Endodermal cell (in vitro differentiated cells): ENCODE measurements around the gene PXT1. TPM values are rescaled to one million over a fixed set of nuclear protein-coding genes. Genes with fewer than 3 reads are reported as not detected.
"Not testable (repeated sequence)": the region's sequence is repeated elsewhere in the genome, so short reads cannot be mapped to it uniquely, and the experiment has no call there.

Experiments
- DNase-seq: peaks from one replicate; pipeline ENCODE4 v3.0.0-alpha.2; 2017
- H3K27ac ChIP-seq: 2 replicates; pipeline ENCODE4 v1.5.1; 2013; ENCODE audit warnings: mild to moderate bottlenecking, low read depth, low read length, moderate library complexity
- H3K27me3 ChIP-seq: 2 replicates; pipeline ENCODE4 v1.6.1; 2013; ENCODE audit warnings: mild to moderate bottlenecking, low read length, moderate library complexity; ENCODE audit not compliant: insufficient read depth, control insufficient read depth, poor library complexity, severe bottlenecking
- H3K36me3 ChIP-seq: 2 replicates; pipeline ENCODE4 v1.7.0; 2013; ENCODE audit warnings: mild to moderate bottlenecking, low read length, moderate library complexity; ENCODE audit not compliant: control insufficient read depth, insufficient read depth
- H3K4me1 ChIP-seq: one replicate; pipeline ENCODE4 v1.7.0; 2013; ENCODE audit warnings: low read length; ENCODE audit not compliant: control insufficient read depth, insufficient read depth
- H3K4me3 ChIP-seq: 2 replicates; pipeline ENCODE4 v1.5.1; 2013; ENCODE audit warnings: mild to moderate bottlenecking, low read length, moderate library complexity
- H3K9ac ChIP-seq: 2 replicates; pipeline ENCODE4 v1.6.1; 2013; ENCODE audit warnings: mild to moderate bottlenecking, low read length, moderate library complexity; ENCODE audit not compliant: poor library complexity, severe bottlenecking; ENCODE audit errors: extremely low read depth
- H3K9me3 ChIP-seq: 2 replicates; pipeline ENCODE4 v1.6.1; 2013; ENCODE audit warnings: mild to moderate bottlenecking, low read length, moderate library complexity; ENCODE audit not compliant: control insufficient read depth
- H3K27ac Mint-ChIP-seq: 2 replicates; pipeline ENCODE4 v1.8.0; 2020; ENCODE audit warnings: mixed read lengths
- H3K27me3 Mint-ChIP-seq: 2 replicates; pipeline ENCODE4 v1.8.0; 2021; ENCODE audit warnings: mild to moderate bottlenecking, mixed read lengths; ENCODE audit not compliant: insufficient read depth
- H3K36me3 Mint-ChIP-seq: 2 replicates; pipeline ENCODE4 v1.8.0; 2020; ENCODE audit warnings: low read depth, mixed read lengths
- H3K4me1 Mint-ChIP-seq: 2 replicates; pipeline ENCODE4 v1.8.0; 2020; ENCODE audit warnings: mixed read lengths
- H3K4me3 Mint-ChIP-seq: 2 replicates; pipeline ENCODE4 v1.8.0; 2020; ENCODE audit warnings: mild to moderate bottlenecking, moderate library complexity, mixed read lengths
- H3K9me3 Mint-ChIP-seq: 2 replicates; pipeline ENCODE4 v1.8.0; 2020; ENCODE audit warnings: mild to moderate bottlenecking, mixed read lengths
- CTCF ChIP-seq: fragments of 200-600 bp; sonication (generic); conservative IDR thresholded peaks from 2 replicates; pipeline ENCODE4 v1.5.0; 2021; ENCODE audit warnings: antibody characterized with exemption, mild to moderate bottlenecking
- whole genome bisulfite sequencing, 2 experiments: methylation state at CpG; one replicate each; pipeline versions ENCODE4 v1.1.5 to v1.1.7; 2013; ENCODE audit warnings: missing lambda C conversion rate in 2 of 2, mixed read lengths in 1 of 2; ENCODE audit not compliant: insufficient coverage in 1 of 2, insufficient read length in 1 of 2; 5-methylcytosine and 5-hydroxymethylcytosine counted together
- total RNA-seq, 2 donors: library from RNA; stranded (reverse); fragmentation: NEBNext Ultra II Directional in 1 of 2; extraction: Animal tissue kit (Norgen Biotek cat#: 25700) in 1 of 2; gene quantifications; 2 replicates in 1 of 2; 3 replicates in 1 of 2; pipeline ENCODE4 v1.2.1, GENCODE V29; 2021

The PXT1 gene
- total RNA-seq, 2 donors from 2014 or later: 0.15 TPM; not detected in 1

- H3K4me1 Mint-ChIP-seq: peaks cover 7% of the 10 kb centered on the region
- no peak overlapping the region for H3K9ac ChIP-seq
- 93% methylated on average over 8 to 18 of the region's 19 CpGs for WGBS, 2 experiments
- H3K4me1 ChIP-seq: peaks cover 9% of the 10 kb centered on the region
- H3K4me3 ChIP-seq: no peak overlapping the region
- no peak overlapping the region for H3K27ac Mint-ChIP-seq
- H3K9me3 Mint-ChIP-seq: no peaks in the 10 kb centered on the region
- DNase-seq: peak; percentile 35
- H3K36me3 ChIP-seq: no peaks in the 10 kb centered on the region
- H3K27me3 Mint-ChIP-seq: no peaks in the 10 kb centered on the region
- no peak overlapping the region for H3K27ac ChIP-seq
- H3K4me3 Mint-ChIP-seq: no peak overlapping the region
- H3K27me3 ChIP-seq: no peaks in the 10 kb centered on the region
- H3K36me3 Mint-ChIP-seq: no peaks in the 10 kb centered on the region
- H3K9me3 ChIP-seq: peaks cover 10% of the 10 kb centered on the region
- no peak for TF ChIP-seq CTCF
These were observed 77.8 kb downstream of the PXT1 start for GRCh38 chr6:36364669-36365479.

DNA sequence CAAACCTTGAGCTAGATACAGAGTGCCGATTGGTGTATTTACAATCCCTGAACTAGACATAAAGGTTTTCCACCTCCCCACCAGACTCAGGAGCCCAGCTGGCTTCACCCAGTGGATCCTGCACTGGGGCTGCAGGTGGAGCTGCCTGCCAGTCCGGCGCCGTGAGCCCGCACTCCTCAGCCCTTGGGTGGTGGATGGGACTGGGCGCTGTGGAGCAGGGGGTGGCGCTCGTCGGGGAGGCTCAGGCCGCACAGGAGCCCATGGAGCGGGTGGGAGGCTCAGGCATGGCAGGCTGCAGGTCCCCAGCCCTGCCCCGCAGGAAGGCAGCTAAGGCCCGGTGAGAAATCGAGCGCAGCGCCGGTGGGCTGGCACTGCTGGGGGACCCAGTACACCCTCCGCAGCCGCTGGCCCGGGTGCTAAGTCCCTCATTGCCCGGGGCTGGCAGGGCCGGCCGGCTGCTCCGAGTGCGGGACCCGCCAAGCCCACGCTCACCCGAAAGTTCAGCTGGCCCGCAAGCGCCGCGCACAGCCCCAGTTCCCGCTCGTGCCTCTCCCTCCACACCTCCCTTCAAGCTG is 78.5 kb downstream of the PXT1 start:
- H3K9me3 ChIP-seq, H3K4me1 ChIP-seq, H3K9ac ChIP-seq, H3K27ac ChIP-seq, H3K36me3 ChIP-seq, H3K4me1 Mint-ChIP-seq, DNase-seq, H3K27me3 Mint-ChIP-seq, H3K27me3 ChIP-seq, H3K4me3 ChIP-seq, H3K9me3 Mint-ChIP-seq, H3K36me3 Mint-ChIP-seq, H3K4me3 Mint-ChIP-seq, H3K27ac Mint-ChIP-seq: not testable (repeated sequence)
- WGBS, 2 experiments: 92 to 97% methylated on average over 7 to 33 of the region's 34 CpGs

DNA sequence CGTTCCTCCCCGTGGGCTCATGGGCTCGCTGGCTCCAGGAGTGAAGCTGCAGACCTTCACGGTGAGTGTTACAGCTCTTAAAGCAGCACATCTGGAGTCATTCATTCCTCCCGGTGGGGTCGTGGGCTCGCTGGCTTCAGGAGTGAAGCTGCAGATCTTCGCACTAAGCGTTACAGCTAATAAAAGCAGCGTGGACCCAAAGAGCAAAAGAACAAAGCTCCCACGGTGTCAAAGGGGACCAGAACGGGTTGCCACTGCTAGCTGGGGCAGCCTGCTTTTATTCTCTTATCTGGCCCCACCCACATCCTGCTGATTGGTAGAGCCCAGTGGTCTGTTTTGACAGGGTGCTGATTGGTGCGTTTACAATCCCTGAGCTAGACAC is 79.3 kb downstream of the PXT1 start:
- H3K27ac ChIP-seq, H3K36me3 ChIP-seq, H3K9me3 Mint-ChIP-seq, H3K4me1 ChIP-seq, H3K9me3 ChIP-seq, H3K4me3 ChIP-seq, H3K4me3 Mint-ChIP-seq, H3K27me3 Mint-ChIP-seq, H3K36me3 Mint-ChIP-seq, H3K27me3 ChIP-seq, H3K9ac ChIP-seq, H3K4me1 Mint-ChIP-seq: not testable (repeated sequence)
- DNase-seq: peak; percentile 38
- 92% methylated on average over 12 of the region's 13 CpGs for WGBS, 2 experiments
- peak overlapping the region; percentile 6 for H3K27ac Mint-ChIP-seq

DNA sequence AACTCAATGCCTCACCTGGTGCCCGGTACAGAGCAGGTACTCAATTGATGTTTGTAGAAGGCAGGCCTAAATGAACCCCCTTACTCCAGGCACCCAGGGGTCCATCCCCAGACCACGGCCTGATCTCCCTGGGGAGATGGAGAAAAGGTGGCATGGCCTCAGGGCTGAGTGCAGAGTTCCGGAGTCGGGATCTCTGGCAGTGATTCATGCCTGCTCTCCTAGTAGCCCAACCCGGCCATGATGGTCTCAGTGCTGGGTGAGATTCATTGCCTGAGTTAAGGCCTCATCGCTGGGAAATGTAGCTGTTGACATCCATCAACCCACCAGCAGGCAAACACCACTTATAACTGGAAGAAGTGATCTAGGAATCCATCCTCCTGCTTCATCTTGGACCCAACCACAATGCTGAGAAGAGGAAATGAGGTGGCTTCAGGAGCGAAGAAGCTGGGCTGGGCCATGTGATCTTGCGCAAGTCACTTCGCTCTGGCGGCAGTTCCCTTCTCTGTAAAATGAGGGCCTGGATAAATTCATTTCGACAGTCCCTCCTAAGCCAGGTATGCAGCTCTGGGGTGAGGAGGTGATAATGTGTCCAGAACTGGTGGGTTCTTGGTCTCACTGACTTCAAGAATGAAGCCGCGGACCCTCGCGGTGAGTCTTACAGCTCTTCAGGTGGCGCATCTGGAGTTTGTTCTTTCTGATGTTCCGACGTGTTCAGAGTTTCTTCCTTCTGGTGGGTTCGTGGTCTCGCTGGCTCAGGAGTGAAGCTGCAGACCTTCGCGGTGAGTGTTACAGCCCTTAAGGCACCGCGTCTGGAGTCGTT is 79.9 kb downstream of the PXT1 start:
- WGBS, 2 experiments: 94 to 96% methylated on average over 20 to 25 of the region's 25 CpGs
- H3K9me3 Mint-ChIP-seq: no peaks in the 10 kb centered on the region

More for the DNA sequence above, 79.9 kb downstream of the PXT1 start:
- no peaks in the 10 kb centered on the region for H3K36me3 ChIP-seq
- H3K27ac ChIP-seq: no peak overlapping the region
- peak overlapping the region; percentile 6 for H3K27ac Mint-ChIP-seq
- H3K9me3 ChIP-seq: peaks cover 10% of the 10 kb centered on the region
- H3K36me3 Mint-ChIP-seq: no peaks in the 10 kb centered on the region
- no peak overlapping the region for H3K4me3 Mint-ChIP-seq
- H3K4me3 ChIP-seq: no peak overlapping the region
- H3K27me3 ChIP-seq: no peaks in the 10 kb centered on the region
- no peaks in the 10 kb centered on the region for H3K27me3 Mint-ChIP-seq
- peak; percentile 39 for DNase-seq
- no peak overlapping the region for H3K9ac ChIP-seq
- no peak for TF ChIP-seq CTCF
- H3K4me1 Mint-ChIP-seq: no peaks in the 10 kb centered on the region
- no peaks in the 10 kb centered on the region for H3K4me1 ChIP-seq
